Hepatocyte (in vitro differentiated cells): ENCODE data around the gene EVA1A.

ENCODE experiments used
- CTCF ChIP-seq: fragments of 200-600 bp; sonication (generic); IDR thresholded peaks from 2 replicates; pipeline ENCODE4 v1.5.1; 2016; ENCODE audit warnings: antibody characterized with exemption, mild to moderate bottlenecking; ENCODE audit not compliant: poor library complexity
- EZH2 ChIP-seq: fragments of 200-600 bp; sonication (generic); IDR thresholded peaks from 2 replicates; pipeline ENCODE4 v1.6.1; 2016; ENCODE audit warnings: antibody characterized with exemption, mild to moderate bottlenecking, borderline replicate concordance
- EZH2phosphoT487 ChIP-seq: fragments of 200-600 bp; sonication (generic); IDR thresholded peaks from one replicate; pipeline ENCODE4 v1.6.1; 2018; ENCODE audit warnings: antibody characterized with exemption, mild to moderate bottlenecking, low read depth, moderate library complexity; ENCODE audit not compliant: unreplicated experiment, severe bottlenecking

GRCh38 chr2:75497256-75497655 is 63.5 kb downstream of the EVA1A start:
- no peak for TF ChIP-seq CTCF
- TF ChIP-seq EZH2, result no peak
- TF ChIP-seq EZH2phosphoT487, result no peak
